Endothelial cell of umbilical vein (primary cell): Measurements from ENCODE around the gene MPV17. TPM values are rescaled to one million over a fixed set of nuclear protein-coding genes. Genes with fewer than 3 reads are reported as not detected.

Source experiments
- BruUV-seq: library from RNA; stranded (reverse); fragments of 400-500 nt; replicated peaks from 2 replicates; lab custom pipeline; 2021; lab: Mats Ljungman, UMichigan
- CTCF ChIA-PET: fragments of 300-600, 350-600 bp; sonication (Branson Sonifier 250); formaldehyde crosslinking; loops from one replicate; lab custom pipeline; 2021; ENCODE audit warnings: antibody characterized with exemption, inconsistent platforms; lab: Charles Lee
- POLR2A ChIA-PET: fragments of 300-600, 350-600 bp; sonication (Branson Sonifier 250); formaldehyde crosslinking; loops from one replicate; lab custom pipeline; 2021; ENCODE audit warnings: antibody characterized with exemption, inconsistent platforms; lab: Charles Lee
- DNase-seq: peaks from one replicate; pipeline ENCODE4 v3.0.0-alpha.2; 2011; ENCODE audit warnings: low read depth, low spot score
- FAIRE-seq: peaks from 2 replicates; lab custom pipeline; 2011; peaks lifted over from hg19 to GRCh38; lab: Jason Lieb, UNC
- H2AFZ ChIP-seq: 2 replicates; pipeline ENCODE4 v1.6.0; 2012; ENCODE audit warnings: low read depth, low read length, control low read depth, inconsistent platforms
- H3K27ac ChIP-seq: 2 replicates; pipeline ENCODE4 v1.5.1; 2011; ENCODE audit warnings: low read depth, mild to moderate bottlenecking, control low read depth, low read length, moderate library complexity; ENCODE audit not compliant: insufficient read depth
- H3K27me3 ChIP-seq, 2 experiments: 2 replicates each; pipeline versions ENCODE4 v1.6.0 to v1.6.1; 2011; ENCODE audit warnings: low read length in 2 of 2, mixed read lengths in 1 of 2; ENCODE audit not compliant: control insufficient read depth in 2 of 2, insufficient read depth in 2 of 2
- H3K36me3 ChIP-seq, 2 experiments: 2 replicates in 1 of 2; 3 replicates in 1 of 2; pipeline ENCODE4 v1.5.1; 2011; ENCODE audit warnings: low read length in 2 of 2, mild to moderate bottlenecking in 1 of 2, moderate library complexity in 1 of 2; ENCODE audit not compliant: control insufficient read depth in 2 of 2, insufficient read depth in 2 of 2; ENCODE audit errors: extremely low read depth in 1 of 2
- H3K4me1 ChIP-seq: 3 replicates; pipeline ENCODE4 v1.5.1; 2011; ENCODE audit warnings: mild to moderate bottlenecking, low read length; ENCODE audit not compliant: control insufficient read depth, insufficient read depth; ENCODE audit errors: extremely low read depth
- H3K4me2 ChIP-seq: 2 replicates; pipeline ENCODE4 v1.6.1; 2011; ENCODE audit warnings: low read length, control low read depth, mixed read lengths; ENCODE audit not compliant: insufficient read depth
- H3K4me3 ChIP-seq, 3 experiments: fragments of 200-600 bp in 1 of 3; sonication (generic), shearing (Covaris generic) in 1 of 3; replicated peaks in 1 of 3; 2 replicates each; pipeline ENCODE4 v1.5.1; 2011 to 2016; ENCODE audit warnings: control low read depth in 3 of 3, low read length in 3 of 3, mild to moderate bottlenecking in 2 of 3, inconsistent platforms in 1 of 3, low read depth in 1 of 3, moderate library complexity in 1 of 3; ENCODE audit not compliant: insufficient read depth in 1 of 3
- H3K79me2 ChIP-seq: 2 replicates; pipeline ENCODE4 v1.6.0; 2012; ENCODE audit warnings: low read length, inconsistent platforms; ENCODE audit not compliant: control insufficient read depth, insufficient read depth
- H3K9ac ChIP-seq: replicated peaks from 2 replicates; pipeline ENCODE3; 2011; ENCODE audit warnings: low read length, control low read depth; ENCODE audit not compliant: insufficient read depth; ENCODE audit errors: extremely low read depth
- H3K9me1 ChIP-seq: replicated peaks from 3 replicates; pipeline ENCODE4 v1.6.0; 2011; ENCODE audit warnings: mild to moderate bottlenecking, low read length; ENCODE audit not compliant: control insufficient read depth, insufficient read depth; ENCODE audit errors: extremely low read depth
- H3K9me3 ChIP-seq: replicated peaks from 2 replicates; pipeline ENCODE4 v1.5.1; 2012; ENCODE audit warnings: low read length, inconsistent platforms; ENCODE audit not compliant: control insufficient read depth, insufficient read depth
- H4K20me1 ChIP-seq: replicated peaks from 2 replicates; pipeline ENCODE3; 2011; ENCODE audit warnings: mild to moderate bottlenecking, low read length; ENCODE audit not compliant: control insufficient read depth, insufficient read depth; ENCODE audit errors: extremely low read depth
- JUN ChIP-seq: IDR thresholded peaks from 2 replicates; pipeline ENCODE4 v1.6.1; 2011; ENCODE audit warnings: borderline replicate concordance, low read depth; ENCODE audit not compliant: insufficient read length, insufficient read depth
- MYC ChIP-seq: IDR thresholded peaks from one replicate; pipeline ENCODE4 v1.6.1; 2011; ENCODE audit warnings: mild to moderate bottlenecking, low read depth, low read length
- POLR2AphosphoS5 ChIP-seq: IDR thresholded peaks from 2 replicates; pipeline ENCODE4 v1.6.1; 2012; ENCODE audit warnings: low read depth, mild to moderate bottlenecking, control low read depth, low read length, moderate library complexity; ENCODE audit not compliant: insufficient read depth
- dilution Hi-C: fragments of 300-500 bp; cut with MboI; formaldehyde crosslinking; loops from one replicate; pipeline ENCODE4 v1.15.0; 2019; ENCODE audit warnings: low sequenced_read_pairs; ENCODE audit not compliant: extremely low pct_ligation_motif_present
- intact Hi-C: fragments of 100-400 bp; cut with micrococcal nuclease; formaldehyde crosslinking; loops from one replicate; pipeline ENCODE4 v1.10.0; 2022
- polyA plus RNA-seq, 4 experiments: library from polyadenylated mRNA; depleted of rRNA in 3 of 4; stranded (reverse) in 3 of 4; unstranded in 1 of 4; fragments of >200 nt; gene quantifications; 2 replicates each; pipeline versions ENCODE4 v1.2.1 to v1.2.3, GENCODE V29; 2011 to 2012; ENCODE audit warnings: missing spikeins in 1 of 4
- total RNA-seq: library from RNA; stranded (reverse); gene quantifications from 2 replicates; pipeline ENCODE4 v1.2.3, GENCODE V29; 2021
- TF ChIP-seq, protein P1 (sequence below), 2 donors: IDR thresholded peaks; 1 replicate in 1 of 2; 2 replicates in 1 of 2; pipeline ENCODE4 v1.5.1; 2011; ENCODE audit warnings: low read length in 2 of 2, mild to moderate bottlenecking in 2 of 2, moderate library complexity in 2 of 2, control low read depth in 1 of 2, inconsistent platforms in 1 of 2, low read depth in 1 of 2; ENCODE audit not compliant: insufficient read depth in 1 of 2; ENCODE audit errors: extremely low read depth in 1 of 2
- TF ChIP-seq, protein P2 (sequence below): IDR thresholded peaks from 2 replicates; pipeline ENCODE4 v1.6.1; 2011; ENCODE audit not compliant: insufficient read depth, insufficient read length

The MPV17 gene
- total and polyA plus RNA-seq, 2 donors (not counting 3 experiments of a cell fraction or from before 2014, with no cell fraction given): 74.7 to 267 TPM

DNA sequence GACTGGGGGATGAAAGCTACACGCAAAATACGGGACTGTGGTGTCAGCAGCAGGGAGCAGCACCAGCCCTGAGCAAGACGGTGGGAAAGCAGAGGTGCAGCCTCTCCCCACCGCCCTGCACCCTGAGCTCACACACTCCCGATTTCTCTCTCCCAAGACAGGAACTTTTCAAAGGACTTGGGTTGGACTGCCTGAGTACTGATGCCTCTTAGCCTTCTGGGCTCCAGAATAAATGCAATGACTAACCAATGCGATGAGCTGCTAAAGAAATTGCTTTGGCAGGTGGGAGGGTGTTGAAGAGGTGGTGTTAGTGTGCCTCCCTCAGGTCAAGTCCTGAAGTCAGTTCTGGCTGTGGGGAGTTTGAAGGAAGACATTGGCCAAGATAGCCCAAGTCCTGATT, 31.0 kb downstream of the MPV17 start:
- Histone ChIP-seq H3K4me1 (peaks cover 44% of the 10 kb centered on the region), H3K4me3 (no peak overlapping the region), H3K36me3 (no peaks in the 10 kb centered on the region), H4K20me1 (no peaks in the 10 kb centered on the region), H2AFZ (no peak overlapping the region), H3K27ac (no peak overlapping the region), H3K9me1 (no peaks in the 10 kb centered on the region), H3K79me2 (no peaks in the 10 kb centered on the region), H3K27me3 (no peaks in the 10 kb centered on the region), H3K4me2 (no peak overlapping the region), H3K9ac (no peak overlapping the region), H3K9me3 (no peaks in the 10 kb centered on the region)
- CTCF ChIA-PET: interaction anchor here (1.6 to 7.2 kb wide), 4 partner anchors 11 to 28 kb away, joined by 6 to 107 read pairs (median 50); partner anchors contain the start of genes SLC30A3 and TRIM54
- intact Hi-C loops: no loop called here
- no TSS peak for BruUV-seq
- POLR2A ChIA-PET: interaction anchor here (0.5 kb wide), 1 partner anchor 275 kb away, joined by 3 read pairs; no protein-coding TSS in a partner anchor
- DNase-seq (no peak), FAIRE-seq (no peak)
- TF ChIP-seq, protein P1, sequence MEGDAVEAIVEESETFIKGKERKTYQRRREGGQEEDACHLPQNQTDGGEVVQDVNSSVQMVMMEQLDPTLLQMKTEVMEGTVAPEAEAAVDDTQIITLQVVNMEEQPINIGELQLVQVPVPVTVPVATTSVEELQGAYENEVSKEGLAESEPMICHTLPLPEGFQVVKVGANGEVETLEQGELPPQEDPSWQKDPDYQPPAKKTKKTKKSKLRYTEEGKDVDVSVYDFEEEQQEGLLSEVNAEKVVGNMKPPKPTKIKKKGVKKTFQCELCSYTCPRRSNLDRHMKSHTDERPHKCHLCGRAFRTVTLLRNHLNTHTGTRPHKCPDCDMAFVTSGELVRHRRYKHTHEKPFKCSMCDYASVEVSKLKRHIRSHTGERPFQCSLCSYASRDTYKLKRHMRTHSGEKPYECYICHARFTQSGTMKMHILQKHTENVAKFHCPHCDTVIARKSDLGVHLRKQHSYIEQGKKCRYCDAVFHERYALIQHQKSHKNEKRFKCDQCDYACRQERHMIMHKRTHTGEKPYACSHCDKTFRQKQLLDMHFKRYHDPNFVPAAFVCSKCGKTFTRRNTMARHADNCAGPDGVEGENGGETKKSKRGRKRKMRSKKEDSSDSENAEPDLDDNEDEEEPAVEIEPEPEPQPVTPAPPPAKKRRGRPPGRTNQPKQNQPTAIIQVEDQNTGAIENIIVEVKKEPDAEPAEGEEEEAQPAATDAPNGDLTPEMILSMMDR (IDR thresholded peaks at IDR 0.05; ENCODE audit: extremely low read depth in 1 of 2, insufficient read depth in 1 of 2, low read depth in 1 of 2, low read length in 2 of 2): peak in 1 of 2 donors; percentile 6
- TF ChIP-seq POLR2AphosphoS5 (no peak), MYC (no peak), JUN (no peak)
- TF ChIP-seq, protein P2, sequence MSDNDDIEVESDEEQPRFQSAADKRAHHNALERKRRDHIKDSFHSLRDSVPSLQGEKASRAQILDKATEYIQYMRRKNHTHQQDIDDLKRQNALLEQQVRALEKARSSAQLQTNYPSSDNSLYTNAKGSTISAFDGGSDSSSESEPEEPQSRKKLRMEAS: no peak
- dilution Hi-C loops: no loop called here
